Hindlimb muscle (tissue), 1 donor: ENCODE data around the gene TTLL13. TPM values are rescaled to one million over a fixed set of nuclear protein-coding genes. Genes with fewer than 3 reads are reported as not detected.

Experiments
- DNase-seq: peaks from one replicate; pipeline ENCODE4 v3.0.0-alpha.2; 2013
- polyA plus RNA-seq: library from polyadenylated mRNA; unstranded; fragments of 120-200 nt; gene quantifications from one replicate; pipeline ENCODE4 v1.2.1, GENCODE V29; 2013; ENCODE audit not compliant: insufficient read length

The TTLL13 gene, protein sequence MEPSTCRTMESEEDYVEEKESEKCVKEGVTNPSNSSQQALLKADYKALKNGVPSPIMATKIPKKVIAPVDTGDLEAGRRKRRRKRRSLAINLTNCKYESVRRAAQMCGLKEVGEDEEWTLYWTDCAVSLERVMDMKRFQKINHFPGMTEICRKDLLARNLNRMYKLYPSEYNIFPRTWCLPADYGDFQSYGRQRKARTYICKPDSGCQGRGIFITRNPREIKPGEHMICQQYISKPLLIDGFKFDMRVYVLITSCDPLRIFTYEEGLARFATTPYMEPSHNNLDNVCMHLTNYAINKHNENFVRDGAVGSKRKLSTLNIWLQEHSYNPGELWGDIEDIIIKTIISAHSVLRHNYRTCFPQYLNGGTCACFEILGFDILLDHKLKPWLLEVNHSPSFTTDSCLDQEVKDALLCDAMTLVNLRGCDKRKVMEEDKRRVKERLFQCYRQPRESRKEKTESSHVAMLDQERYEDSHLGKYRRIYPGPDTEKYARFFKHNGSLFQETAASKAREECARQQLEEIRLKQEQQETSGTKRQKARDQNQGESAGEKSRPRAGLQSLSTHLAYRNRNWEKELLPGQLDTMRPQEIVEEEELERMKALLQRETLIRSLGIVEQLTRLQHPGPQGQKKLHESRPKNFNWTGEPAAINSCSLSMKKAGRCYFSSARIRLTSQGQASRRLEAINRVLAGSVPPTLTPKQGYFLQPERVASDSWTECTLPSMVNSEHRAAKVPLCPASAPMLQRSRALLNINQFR
- polyA plus RNA-seq, result not detected

DNA sequence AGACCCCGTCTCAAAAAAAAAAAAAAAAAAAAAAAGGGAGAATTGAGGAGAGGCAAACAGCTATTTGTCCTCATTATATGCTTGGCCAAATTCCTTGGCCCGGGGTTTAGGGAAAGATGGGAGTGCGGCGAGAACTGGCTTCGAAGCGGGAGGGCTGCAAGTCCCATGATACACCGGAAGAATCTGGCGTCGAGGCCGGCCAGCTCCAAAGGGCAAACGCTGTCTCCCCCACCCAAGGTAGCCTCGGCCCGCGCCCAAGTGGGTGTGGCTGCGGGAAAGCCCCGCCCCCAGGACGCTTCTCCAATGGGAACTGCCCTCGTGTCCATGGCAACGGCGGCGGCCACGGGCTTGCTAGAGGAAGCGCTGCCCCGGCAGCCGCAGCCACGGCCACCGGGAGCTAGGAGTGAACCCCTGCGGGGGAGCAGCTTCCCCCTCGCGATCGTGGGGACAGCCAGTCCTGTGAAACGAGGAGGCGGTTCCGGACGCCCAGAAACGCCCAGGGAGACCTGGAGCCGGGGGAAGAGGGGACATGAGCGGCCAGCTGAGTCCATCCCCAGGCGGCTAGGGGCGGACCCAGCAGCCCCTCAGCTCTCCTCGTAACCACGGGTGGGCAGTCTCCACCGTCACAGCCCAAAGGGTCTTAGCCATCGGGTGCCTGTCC is at the start of gene TTLL13:
TSS of gene TTLL13 (plus strand) at position 354 of the 661 bp plus-strand sequence. CDS start 1,075 bp downstream, outside the sequence.
- peak; percentile 84 for DNase-seq

- DNase-seq, result peak; percentile 21
Measured at GRCh38 chr15:90200534-90201129, 48.7 kb upstream of the TTLL13 start.

DNA sequence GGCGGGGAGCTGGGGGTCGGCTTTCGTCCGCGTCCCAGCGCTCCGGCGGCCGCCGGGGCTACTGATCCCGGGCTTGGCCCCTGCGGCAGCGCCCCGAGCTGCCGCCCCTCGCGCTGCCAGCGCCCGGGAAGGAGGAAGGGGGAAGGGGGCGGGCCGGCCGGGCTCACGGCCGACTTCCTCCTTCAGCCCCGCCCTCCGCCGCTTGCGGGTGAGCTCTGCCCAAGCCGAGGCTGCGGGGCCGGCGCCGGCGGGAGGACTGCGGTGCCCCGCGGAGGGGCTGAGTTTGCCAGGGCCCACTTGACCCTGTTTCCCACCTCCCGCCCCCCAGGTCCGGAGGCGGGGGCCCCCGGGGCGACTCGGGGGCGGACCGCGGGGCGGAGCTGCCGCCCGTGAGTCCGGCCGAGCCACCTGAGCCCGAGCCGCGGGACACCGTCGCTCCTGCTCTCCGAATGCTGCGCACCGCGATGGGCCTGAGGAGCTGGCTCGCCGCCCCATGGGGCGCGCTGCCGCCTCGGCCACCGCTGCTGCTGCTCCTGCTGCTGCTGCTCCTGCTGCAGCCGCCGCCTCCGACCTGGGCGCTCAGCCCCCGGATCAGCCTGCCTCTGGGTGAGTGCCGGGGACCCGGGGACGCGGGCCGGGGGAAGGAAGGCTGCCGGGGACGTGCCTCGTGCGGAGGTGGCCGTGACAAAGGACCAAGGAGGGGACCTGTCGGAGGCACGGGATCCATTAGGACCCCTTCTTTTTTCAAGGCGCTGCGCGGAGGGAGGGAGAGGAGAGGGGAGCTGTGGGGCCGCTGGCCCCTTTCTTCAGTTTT is 48.0 kb upstream of the TTLL13 start, which contains the start of gene SEMA4B:
TSS of gene SEMA4B (plus strand) at position 201 of the 814 bp plus-strand sequence. CDS start at position 450, 249 bp downstream.
- DNase-seq, result peak; percentile 77

DNA sequence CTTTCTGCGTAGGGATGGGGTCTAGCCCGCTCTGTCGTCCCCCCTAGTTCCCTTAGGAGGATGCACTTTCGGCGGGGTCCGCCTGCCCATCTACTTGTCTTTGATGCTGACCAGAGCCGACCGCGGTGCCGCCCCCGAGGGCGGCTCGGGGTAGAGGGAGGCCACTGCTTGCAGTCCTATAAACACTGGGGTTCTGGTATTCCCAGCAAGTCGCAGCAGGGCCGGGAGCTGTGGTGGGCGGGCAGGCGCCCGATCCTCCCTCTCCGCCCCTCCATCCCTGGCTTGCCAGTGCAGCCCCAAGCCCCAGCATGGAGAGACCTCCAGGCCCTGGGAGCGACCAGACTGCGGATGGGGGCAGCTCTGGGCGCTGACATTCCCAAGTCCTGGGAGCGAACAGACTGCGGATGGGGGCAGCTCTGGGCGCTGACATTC is 47.4 kb upstream of the TTLL13 start:
- DNase-seq, result no peak

- no peak for DNase-seq
Measured at GRCh38 chr15:90202929-90203328, 46.4 kb upstream of the TTLL13 start.

DNA sequence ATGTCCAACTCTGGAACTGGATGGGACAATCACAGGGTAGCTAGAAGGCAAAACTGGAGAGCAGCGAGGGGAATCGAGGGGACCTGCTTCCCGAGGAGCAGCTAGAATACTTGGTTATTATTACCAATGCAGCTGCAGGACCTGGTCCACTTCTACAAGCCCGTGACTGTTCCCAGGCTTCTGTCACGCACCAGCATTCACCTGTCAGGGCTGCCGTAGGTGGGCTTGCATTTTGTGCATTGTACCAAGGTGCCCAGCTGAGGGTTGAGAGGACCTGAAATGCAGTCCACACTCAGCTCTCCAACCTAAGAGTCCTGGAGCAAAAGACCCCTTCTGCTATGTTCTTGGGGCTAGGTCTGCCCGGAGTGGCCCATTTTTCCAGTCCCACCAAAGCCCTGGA is 45.9 kb upstream of the TTLL13 start:
- DNase-seq, result no peak

GRCh38 chr15:90203922-90204321 is 45.4 kb upstream of the TTLL13 start:
- no peak for DNase-seq

DNA sequence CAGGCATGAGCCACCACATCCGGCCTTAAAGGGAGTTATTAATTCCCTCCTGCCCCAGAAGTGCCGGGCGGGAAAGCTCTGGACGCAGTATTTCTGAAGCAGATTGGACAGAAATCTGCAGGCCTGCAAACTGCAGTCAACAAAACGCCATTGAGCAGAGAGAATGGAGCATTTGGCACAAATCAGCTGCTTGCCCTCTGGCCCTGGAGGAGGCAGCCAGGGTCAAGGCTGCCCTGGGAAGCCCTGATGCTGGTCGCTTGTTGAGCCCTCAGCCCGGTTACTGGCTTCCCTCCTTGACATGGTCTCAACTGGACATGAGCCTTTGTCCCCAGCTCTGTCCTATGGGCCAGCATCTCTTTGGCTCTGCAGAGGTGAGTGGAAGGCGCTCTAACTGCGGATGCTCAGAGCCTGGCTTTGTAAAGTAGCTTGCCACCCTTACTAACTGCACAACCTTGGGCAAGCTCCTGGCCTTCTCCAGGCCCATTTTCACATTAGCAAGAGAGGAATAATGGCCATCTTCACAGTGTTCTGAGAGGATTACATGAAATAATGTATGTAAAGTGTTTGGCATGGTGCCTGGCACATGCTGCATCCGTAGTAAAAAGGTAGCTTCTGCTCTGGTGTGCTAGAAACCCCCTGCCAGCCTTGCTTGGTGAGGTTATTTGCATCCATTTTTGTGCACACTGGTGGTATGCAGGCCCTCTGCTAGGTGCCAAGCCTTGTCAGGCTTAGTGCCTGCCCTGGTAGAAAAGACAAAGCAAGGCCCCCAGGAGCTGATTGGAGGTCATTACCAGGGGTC is 44.1 kb upstream of the TTLL13 start:
- DNase-seq, result no peak

GRCh38 chr15:90205886-90206285 is 43.5 kb upstream of the TTLL13 start:
- DNase-seq, result no peak

GRCh38 chr15:90207252-90207651 is 42.1 kb upstream of the TTLL13 start:
- DNase-seq, result no peak

GRCh38 chr15:90208356-90208755 is 41.0 kb upstream of the TTLL13 start:
- DNase-seq, result no peak

- no peak for DNase-seq
Measured at GRCh38 chr15:90209591-90209990, 39.8 kb upstream of the TTLL13 start.

DNA sequence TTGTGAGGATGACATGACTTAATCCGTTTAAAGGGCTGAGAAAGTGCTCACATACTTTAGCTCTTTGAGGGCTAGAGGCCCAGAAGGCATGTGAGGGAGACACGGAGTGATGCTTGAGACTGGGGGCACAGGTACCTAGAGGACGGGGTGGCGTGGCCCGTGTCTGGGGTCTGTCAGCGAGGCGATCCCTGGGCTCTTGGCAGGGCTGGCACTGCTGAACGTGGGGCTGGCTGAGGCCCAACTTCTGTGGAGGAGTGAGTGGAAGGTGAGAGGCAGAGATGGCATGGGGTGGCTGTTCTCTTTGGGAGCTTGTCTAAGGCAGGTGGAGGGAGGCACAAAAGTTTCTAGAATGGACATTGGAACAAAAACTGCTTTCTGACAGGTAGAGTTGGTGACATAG is 38.8 kb upstream of the TTLL13 start:
- no peak for DNase-seq

- DNase-seq, result no peak
Measured at GRCh38 chr15:90211009-90211408, 38.3 kb upstream of the TTLL13 start.

DNA sequence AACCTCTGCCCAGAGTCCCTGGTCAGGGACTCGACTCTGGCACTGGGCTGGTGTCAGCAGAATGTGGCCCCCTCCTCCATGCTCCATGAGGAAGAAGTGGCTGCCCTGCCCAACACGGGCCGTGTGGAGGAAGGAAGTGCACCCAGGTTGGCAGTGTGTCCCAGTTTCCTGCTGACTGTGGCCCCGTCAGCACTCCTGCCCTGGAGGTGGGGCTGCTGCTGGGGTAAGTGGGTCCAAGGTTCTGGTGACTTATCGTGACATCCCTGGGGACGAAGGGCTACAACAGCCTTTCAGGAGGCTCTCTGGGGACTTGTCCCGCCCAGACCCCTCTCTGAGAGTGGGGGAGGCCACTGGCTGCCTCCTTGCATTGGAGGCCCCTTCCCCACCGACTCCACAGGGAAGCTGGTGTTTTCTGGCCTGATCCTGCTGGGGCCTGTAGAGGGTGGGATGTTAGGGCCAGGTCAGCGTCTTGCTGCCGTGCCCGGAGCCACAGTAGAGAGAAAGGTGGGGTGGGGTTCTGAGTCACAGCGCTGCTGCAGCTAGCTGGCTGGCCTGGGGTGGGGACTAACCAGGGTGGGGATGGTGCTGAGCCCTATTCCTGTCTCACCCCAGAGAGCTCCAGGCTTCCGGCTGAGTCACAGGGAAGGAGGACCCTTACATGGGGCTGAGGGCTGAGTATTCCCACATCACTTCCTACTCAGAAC is 37.8 kb upstream of the TTLL13 start:
- no peak for DNase-seq

- no peak for DNase-seq
Measured at GRCh38 chr15:90212221-90213098, 36.9 kb upstream of the TTLL13 start.

DNA sequence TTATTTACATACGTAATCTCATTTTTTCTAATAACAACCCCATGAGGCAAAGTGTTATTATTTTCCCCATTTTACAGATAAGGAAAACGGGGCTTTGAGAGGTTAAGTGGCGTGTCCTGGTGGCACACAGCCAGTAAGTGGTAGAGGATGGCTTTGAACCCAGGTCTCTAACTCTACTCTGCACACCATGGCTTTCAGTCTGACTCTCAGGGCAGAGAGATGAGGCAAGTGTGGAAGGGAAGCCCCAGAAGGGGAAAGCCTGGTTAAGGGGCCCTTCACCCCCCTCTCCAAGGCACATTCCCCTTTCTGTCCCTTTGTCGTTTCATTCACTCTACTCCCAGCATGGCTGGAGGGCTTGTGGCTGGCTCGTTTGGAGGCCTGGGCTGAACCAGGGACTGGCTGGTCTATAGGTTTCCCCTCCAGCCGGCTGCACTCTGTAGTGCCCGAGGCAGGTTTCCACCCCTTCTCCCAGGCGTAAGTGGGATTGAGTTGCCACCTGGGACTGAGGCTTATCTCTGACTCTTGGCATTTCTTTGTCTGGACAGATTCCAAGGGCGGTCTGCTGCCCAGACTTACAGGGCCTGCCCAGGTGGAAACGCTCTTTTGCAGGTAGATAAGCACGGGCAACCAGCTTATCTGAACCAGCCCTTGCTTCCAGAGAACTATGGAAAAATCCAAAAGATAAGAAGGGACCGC is 36.1 kb upstream of the TTLL13 start:
- DNase-seq, result no peak

GRCh38 chr15:90213818-90214204 is 35.5 kb upstream of the TTLL13 start:
- DNase-seq, result no peak
